ENCODE results near the gene NELFA. TPM values are rescaled to one million over a fixed set of nuclear protein-coding genes. Genes with fewer than 3 reads are reported as not detected.

NELFA gene
- total and polyA plus RNA-seq, 9 donors: 14.8 to 32.5 (median 23.3) TPM

DNA sequence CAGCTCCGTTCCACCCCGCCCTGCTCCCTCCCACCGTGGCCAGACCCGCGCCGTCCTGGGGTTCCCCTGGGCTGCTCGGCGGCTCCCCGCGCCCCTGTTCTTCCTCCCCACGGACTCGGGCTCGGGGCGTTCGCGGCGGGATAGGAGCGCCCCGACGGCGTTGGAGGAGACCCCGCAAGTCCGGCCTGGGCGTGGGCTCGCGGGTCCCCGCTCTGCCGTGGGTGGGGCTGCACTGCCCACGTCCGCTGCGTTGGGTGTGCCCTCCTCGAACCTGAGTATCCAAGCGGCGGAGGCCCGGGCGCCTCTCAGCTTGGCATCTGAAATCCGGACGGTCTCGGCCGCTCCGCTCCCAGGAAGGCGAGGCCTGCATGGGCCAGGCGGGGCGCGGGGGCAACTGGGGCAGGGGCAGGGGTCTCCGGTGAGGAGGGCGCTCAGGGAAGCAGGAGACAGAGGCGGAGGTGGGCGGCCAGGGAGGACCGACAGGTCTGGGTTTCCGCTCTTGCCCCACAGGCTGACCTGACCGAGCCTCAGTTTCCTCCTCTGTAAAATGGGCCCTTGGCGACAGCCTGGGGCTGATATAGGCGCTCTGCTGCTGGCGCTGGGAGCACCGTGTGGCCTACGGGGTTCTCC is 38.4 kb upstream of the NELFA start:
- Histone ChIP-seq H3K36me3 (ENCODE audit: control insufficient read depth, insufficient read depth, low read length) (no peaks in the 10 kb centered on the region), H3K4me1 (ENCODE audit: control insufficient read depth, insufficient read depth, low read length) (peaks cover 10% of the 10 kb centered on the region), H3K4me3 (ENCODE audit: low read length) (no peak overlapping the region), H3K9me3 (replicated peaks; ENCODE audit: control insufficient read depth, low read depth, low read length) (peaks cover 4% of the 10 kb centered on the region), H3K27me3 (ENCODE audit: control insufficient read depth, insufficient read depth, low read length) (peaks cover 82% of the 10 kb centered on the region), H3K27ac (ENCODE audit: low read length) (no peak overlapping the region)
- WGBS (ENCODE audit: insufficient coverage): 31% methylated on average over 57 of the region's 57 CpGs
- DNase-seq: no peak

DNA sequence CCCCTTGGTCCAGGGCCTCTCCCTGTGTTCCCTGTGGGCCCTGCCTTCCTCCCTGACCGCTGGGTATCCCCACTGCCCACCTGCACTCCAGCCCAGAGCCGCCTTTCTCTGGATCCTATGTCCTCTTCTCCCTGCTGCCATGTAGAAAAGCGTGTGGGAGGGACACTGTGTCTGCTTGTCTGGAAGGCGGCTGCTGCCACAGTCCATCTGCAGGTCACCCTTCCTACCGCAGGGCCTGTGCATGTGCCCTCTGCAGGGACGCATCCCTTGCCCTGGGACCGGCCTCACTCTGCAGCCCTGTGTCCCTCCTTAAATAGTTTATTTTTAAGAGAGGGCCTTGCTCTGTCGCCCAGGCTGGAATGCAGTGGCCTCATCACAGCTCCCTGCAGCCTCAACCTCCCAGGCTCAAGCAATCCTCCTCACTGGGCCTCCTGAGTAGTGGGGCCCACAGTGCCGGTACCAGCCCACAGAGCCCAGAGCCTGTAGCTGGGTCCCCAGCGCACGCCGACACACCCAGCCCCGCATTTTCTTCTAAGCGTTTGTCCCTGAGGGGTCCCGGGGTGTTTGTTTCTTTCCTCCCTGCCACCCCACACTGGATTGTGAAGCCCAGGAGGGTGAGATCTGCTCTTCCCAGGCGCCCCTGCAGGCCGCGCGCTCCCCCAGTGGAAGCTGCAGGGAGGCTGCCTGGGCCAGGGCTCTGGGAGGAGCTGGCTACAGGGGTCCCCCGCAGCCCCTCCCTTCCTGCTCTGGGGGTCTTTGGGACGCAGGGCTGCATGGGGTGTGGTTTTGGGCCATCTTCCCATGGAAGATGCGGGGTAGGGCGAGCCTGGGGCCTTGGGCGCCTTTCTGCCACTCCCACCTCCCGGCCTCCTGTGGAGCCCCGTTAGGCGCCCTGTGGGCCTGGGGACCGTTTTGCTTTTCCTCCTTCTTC is 37.5 kb upstream of the NELFA start:
- WGBS (ENCODE audit: insufficient coverage): 51% methylated on average over 22 of the region's 28 CpGs
- Histone ChIP-seq H3K36me3 (ENCODE audit: control insufficient read depth, insufficient read depth, low read length) (no peaks in the 10 kb centered on the region), H3K27ac (ENCODE audit: low read length) (no peak overlapping the region), H3K9me3 (replicated peaks; ENCODE audit: control insufficient read depth, low read depth, low read length) (peaks cover 4% of the 10 kb centered on the region), H3K4me1 (ENCODE audit: control insufficient read depth, insufficient read depth, low read length) (peaks cover 17% of the 10 kb centered on the region), H3K4me3 (ENCODE audit: low read length) (no peak overlapping the region), H3K27me3 (ENCODE audit: control insufficient read depth, insufficient read depth, low read length) (peaks cover 81% of the 10 kb centered on the region)
- DNase-seq: no peak

DNA sequence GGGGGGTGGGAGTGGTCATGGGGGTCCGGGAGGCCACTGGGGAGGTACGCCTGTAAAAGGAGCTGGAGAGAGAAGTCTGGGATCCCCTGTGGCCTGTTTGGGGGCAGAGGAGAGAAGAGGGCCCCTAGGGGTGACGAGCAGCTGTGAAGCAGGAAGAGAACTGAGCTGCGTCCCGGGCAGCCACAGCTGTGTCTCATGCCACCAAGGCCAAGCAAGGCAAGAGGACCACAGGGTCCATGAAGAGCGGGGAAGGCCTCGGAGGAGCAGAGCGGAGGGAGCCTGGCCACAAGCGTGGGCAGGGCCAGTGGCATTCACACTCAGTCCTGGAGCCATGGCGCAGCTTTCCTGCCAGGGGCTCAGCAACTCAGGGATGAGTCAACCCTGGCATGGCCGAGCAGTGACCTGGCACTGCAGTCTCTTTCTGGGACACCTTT is 36.8 kb upstream of the NELFA start:
- Histone ChIP-seq H3K4me3 (ENCODE audit: low read length) (no peak overlapping the region), H3K36me3 (ENCODE audit: control insufficient read depth, insufficient read depth, low read length) (no peaks in the 10 kb centered on the region), H3K27me3 (ENCODE audit: control insufficient read depth, insufficient read depth, low read length) (peaks cover 81% of the 10 kb centered on the region), H3K27ac (ENCODE audit: low read length) (no peak overlapping the region), H3K9me3 (replicated peaks; ENCODE audit: control insufficient read depth, low read depth, low read length) (peaks cover 4% of the 10 kb centered on the region), H3K4me1 (ENCODE audit: control insufficient read depth, insufficient read depth, low read length) (peaks cover 20% of the 10 kb centered on the region)
- WGBS (ENCODE audit: insufficient coverage): 71% methylated on average over 10 of the region's 11 CpGs
- no peak for DNase-seq

DNA sequence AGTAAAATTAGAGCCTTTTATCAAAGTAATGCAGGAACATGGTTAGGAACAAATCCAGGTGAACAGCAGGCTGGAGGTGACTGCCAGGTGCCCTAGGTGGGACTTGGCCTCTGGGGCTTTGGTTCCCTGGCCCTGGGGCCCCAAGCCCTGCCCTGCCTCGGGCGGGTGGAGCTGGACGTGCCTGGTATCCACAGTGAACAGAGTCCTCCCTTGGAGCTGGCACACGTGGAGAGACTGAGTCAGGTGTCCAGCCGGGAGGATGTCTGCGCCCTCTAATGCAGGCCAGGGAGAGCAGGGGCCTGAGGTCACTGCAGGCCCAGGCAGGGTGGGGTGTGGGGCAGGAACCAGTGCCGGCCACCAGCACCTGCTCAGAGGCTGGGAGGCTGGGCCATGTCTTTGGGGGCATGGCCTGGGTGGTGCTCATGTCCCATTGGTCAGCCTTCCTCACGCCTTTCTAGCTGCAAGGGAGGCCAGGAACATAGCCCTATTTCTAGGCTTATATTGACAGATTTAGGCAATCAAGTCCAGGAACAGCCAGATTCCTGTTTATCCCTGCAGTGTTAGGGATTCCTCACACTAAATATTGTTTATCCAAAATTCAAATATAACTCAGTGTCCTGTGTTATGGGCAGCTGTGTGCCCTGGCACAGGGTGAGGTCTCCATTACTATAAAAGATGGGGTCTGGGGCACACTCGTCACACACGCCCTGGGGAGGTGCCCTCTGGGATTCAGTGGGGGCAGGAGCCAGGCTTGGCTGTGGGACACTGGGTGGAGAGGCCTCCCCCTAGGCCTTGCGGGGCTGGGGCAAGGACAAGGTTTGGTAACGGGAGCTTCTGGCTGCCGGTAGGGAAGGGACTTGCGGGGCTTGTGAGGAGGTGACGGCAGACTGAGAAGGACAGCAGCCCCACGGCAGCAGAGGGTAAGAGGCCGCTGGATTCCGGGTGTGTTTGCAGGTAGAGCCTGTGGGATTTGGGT is 36.1 kb upstream of the NELFA start:
- no peak overlapping the region for H3K4me3 ChIP-seq (ENCODE audit: low read length)
- 75% methylated on average over 18 of the region's 18 CpGs for WGBS (ENCODE audit: insufficient coverage)
- H3K4me1 ChIP-seq (ENCODE audit: control insufficient read depth, insufficient read depth, low read length): peaks cover 20% of the 10 kb centered on the region
- H3K36me3 ChIP-seq (ENCODE audit: control insufficient read depth, insufficient read depth, low read length): no peaks in the 10 kb centered on the region
- peaks cover 82% of the 10 kb centered on the region for H3K27me3 ChIP-seq (ENCODE audit: control insufficient read depth, insufficient read depth, low read length)
- DNase-seq: no peak
- H3K9me3 ChIP-seq (replicated peaks; ENCODE audit: control insufficient read depth, low read depth, low read length): peaks cover 4% of the 10 kb centered on the region
- H3K27ac ChIP-seq (ENCODE audit: low read length): no peak overlapping the region

DNA sequence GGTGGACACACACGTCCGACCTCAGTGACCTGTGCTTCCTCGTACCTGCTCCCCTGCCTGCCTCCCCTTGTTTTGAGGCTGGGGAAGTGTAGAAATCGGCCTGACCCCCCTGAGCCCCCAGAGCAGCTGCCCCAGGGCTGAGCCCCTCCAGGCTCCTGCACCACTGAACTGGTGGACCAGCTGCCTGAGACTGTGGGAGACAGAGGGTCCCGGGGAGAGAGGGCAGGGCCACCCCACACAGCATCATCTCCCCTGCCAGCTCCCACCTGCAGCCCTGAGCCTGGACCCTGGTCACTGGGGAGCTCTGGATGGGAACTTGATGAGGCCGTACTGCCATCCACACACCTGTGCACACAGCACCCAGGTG is 35.3 kb upstream of the NELFA start:
- H3K4me1 ChIP-seq (ENCODE audit: control insufficient read depth, insufficient read depth, low read length): peaks cover 20% of the 10 kb centered on the region
- H3K9me3 ChIP-seq (replicated peaks; ENCODE audit: control insufficient read depth, low read depth, low read length): peaks cover 4% of the 10 kb centered on the region
- no peaks in the 10 kb centered on the region for H3K36me3 ChIP-seq (ENCODE audit: control insufficient read depth, insufficient read depth, low read length)
- no peak overlapping the region for H3K27ac ChIP-seq (ENCODE audit: low read length)
- no peak for DNase-seq
- peaks cover 85% of the 10 kb centered on the region for H3K27me3 ChIP-seq (ENCODE audit: control insufficient read depth, insufficient read depth, low read length)
- 72% methylated on average over 4 of the region's 6 CpGs for WGBS (ENCODE audit: insufficient coverage)
- no peak overlapping the region for H3K4me3 ChIP-seq (ENCODE audit: low read length)

DNA sequence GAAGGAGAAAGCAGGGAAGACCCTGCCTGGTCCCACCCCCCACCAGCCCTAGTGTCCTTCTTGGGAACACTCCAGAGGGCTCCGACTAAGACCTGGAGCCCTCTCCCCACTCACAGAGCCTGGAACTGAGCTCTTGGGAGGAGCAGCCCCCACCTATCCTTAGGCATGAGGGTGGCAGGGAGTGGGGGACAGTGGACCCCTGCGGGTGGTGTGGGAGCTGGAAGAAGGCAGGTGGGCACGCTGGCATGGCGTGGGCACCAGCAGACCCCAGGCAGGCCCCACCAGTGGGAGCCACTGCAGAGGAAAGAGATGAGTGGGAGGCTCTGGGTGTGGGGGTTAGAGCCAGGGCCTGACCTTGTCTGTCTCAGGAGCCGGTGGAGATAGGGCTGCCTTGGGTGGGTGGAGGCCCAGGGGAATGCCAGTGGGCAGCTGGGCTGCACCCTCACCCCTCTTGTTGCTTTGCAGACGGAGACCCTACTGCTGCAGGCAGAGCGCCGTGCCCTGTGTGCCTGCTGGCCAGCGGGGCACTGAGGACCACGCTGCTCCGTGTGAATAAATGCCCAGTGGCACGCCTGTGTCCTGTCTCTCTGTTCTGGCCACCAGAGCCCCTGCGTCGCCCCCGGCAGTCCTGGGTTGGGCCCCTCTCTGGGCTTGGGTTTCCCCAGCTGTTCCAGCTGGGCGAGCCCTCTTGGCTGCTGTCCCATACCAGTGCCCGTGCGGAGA is 34.8 kb upstream of the NELFA start:
- H3K4me1 ChIP-seq (ENCODE audit: control insufficient read depth, insufficient read depth, low read length): peaks cover 20% of the 10 kb centered on the region
- 78% methylated on average over 17 of the region's 18 CpGs for WGBS (ENCODE audit: insufficient coverage)
- H3K36me3 ChIP-seq (ENCODE audit: control insufficient read depth, insufficient read depth, low read length): no peaks in the 10 kb centered on the region
- H3K27me3 ChIP-seq (ENCODE audit: control insufficient read depth, insufficient read depth, low read length): peaks cover 84% of the 10 kb centered on the region
- H3K27ac ChIP-seq (ENCODE audit: low read length): no peak overlapping the region
- no peak for DNase-seq
- H3K9me3 ChIP-seq (replicated peaks; ENCODE audit: control insufficient read depth, low read depth, low read length): peaks cover 4% of the 10 kb centered on the region
- no peak overlapping the region for H3K4me3 ChIP-seq (ENCODE audit: low read length)

DNA sequence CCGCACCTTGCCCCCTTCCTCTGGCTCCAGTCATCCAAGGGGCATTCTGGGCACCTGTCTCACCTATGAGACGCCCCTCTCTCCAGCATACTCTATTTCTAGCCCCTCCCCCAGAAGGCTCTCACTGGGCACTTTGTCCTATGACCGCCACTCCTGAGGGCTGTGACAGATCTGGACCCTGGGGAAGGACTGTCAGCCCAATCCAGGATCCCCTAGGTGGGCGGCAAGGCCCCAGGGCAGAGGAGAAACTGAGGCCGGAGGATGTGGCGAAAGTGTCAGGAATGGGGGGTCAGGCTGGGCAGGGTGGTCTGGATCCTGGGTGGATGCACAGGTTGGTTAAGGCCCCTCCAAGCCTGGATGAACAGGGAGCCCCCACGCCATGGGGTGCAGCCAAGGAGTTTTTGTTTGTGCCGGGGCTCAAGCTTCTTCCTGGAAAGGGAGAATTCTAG is 34.2 kb upstream of the NELFA start:
- Histone ChIP-seq H3K27me3 (ENCODE audit: control insufficient read depth, insufficient read depth, low read length) (peaks cover 82% of the 10 kb centered on the region), H3K36me3 (ENCODE audit: control insufficient read depth, insufficient read depth, low read length) (no peaks in the 10 kb centered on the region), H3K4me3 (ENCODE audit: low read length) (no peak overlapping the region), H3K27ac (ENCODE audit: low read length) (no peak overlapping the region), H3K9me3 (replicated peaks; ENCODE audit: control insufficient read depth, low read depth, low read length) (peaks cover 4% of the 10 kb centered on the region), H3K4me1 (ENCODE audit: control insufficient read depth, insufficient read depth, low read length) (peaks cover 20% of the 10 kb centered on the region)
- no peak for DNase-seq
- WGBS (ENCODE audit: insufficient coverage): 77% methylated on average over 5 of the region's 8 CpGs

DNA sequence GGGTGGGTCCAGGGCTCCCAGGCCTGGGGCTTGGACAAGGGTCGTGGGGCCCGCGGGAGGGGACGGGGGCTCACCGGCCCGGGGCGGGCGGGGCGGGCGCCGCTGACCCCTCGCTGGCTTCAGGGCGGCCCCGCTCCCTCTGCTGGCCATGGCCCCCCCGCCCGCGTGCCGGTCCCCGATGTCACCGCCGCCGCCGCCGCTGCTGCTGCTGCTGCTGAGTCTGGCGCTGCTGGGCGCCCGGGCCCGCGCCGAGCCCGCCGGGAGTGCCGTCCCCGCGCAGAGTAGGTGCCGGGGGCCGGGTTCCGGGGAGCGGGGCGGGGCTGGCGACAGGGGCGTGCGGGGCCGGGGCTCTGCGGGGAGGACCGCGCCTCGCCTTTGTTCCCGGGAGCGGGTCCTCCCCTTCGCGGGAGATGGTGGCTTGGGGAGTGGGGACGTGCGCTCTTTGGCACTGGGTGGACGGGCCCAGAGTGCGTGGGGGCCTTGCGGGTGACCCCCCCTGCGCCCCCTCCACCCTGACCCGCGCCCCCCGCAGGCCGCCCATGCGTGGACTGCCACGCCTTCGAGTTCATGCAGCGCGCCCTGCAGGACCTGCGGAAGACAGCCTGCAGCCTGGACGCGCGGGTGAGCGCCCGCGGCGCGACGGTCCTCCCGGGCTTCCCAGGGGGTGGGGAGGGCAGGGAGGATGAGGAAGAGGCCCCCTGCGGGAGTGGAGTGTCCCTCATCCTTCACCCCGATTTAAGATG is 33.6 kb upstream of the NELFA start:
- Histone ChIP-seq H3K9me3 (replicated peaks; ENCODE audit: control insufficient read depth, low read depth, low read length) (peaks cover 4% of the 10 kb centered on the region), H3K36me3 (ENCODE audit: control insufficient read depth, insufficient read depth, low read length) (no peaks in the 10 kb centered on the region), H3K27ac (ENCODE audit: low read length) (no peak overlapping the region), H3K27me3 (ENCODE audit: control insufficient read depth, insufficient read depth, low read length) (peaks cover 77% of the 10 kb centered on the region), H3K4me3 (ENCODE audit: low read length) (peak overlapping the region; percentile 56), H3K4me1 (ENCODE audit: control insufficient read depth, insufficient read depth, low read length) (peaks cover 20% of the 10 kb centered on the region)
- DNase-seq: no peak
- 2% methylated on average over 56 of the region's 80 CpGs for WGBS (ENCODE audit: insufficient coverage)
